ENCODE measurements around the gene LTBP1. TPM values are rescaled to one million over a fixed set of nuclear protein-coding genes. Genes with fewer than 3 reads are reported as not detected.
"Not testable (repeated sequence)": the region's sequence is repeated elsewhere in the genome, so short reads cannot be mapped to it uniquely, and the experiment has no call there.

LTBP1 gene
- total RNA-seq, 1 experiment from 2014 or later: 19.6 TPM

DNA sequence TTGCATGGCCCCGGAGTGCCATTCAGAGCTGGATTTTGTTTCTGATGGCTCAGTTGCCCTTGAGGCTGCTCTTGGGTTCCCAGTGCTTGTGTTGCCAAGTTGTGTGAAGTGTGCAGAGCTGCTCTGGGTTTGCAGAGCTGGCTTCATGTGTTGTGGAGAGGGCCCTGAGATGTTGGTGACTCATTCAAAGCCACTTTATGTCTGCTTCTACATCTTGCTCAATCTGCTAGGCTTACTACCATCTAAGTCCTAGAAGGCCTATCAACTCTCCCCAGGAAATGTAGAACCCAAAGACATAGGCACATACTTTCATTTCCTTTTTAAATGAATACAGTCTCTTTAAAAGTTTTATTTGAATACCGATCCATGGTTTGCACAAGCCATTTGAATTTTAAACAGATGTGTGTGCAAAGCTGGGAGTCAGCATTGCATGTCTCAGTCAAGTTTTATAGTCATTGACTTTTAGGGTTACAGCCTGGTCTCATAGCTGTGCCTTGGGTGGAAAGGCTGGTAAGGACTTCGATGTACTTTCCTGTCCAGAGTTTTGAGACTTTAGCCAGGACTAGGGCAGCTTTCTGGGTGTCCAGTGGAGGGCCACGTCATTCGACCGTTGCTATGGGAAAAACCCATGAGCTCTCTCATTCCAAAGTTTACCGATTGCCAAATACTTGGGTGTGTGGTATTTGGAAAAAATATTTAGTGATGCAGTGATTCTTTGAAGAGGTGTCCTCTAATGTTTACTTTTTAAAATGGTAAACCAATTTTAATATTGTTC, 105.0 kb downstream of the LTBP1 start:
- H3K36me3 ChIP-seq (replicated peaks; ENCODE audit: control insufficient read depth, insufficient read depth, low read length): no peaks in the 10 kb centered on the region
- no peak for DNase-seq
- H3K27me3 ChIP-seq (ENCODE audit: control insufficient read depth, insufficient read depth, low read length): no peaks in the 10 kb centered on the region
- no peak overlapping the region for H3K4me3 ChIP-seq (ENCODE audit: insufficient read depth, low read depth, low read length)

DNA sequence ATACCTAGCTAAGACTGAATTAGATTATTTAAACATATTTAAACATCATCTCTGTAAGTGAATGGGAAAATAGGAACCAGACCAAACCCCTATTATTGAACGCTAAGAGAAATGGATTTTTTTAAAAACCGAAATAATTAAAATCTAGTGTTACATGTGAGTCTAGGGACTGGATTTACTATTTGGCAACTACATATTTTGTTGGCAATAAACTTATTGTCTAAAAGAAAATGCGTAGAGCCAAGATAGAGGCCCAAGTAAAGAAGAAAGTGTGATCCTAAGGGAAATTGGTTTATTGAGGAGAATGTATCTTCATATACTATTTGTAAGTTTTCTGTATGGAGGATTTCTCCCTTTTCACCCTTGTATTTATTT, 105.6 kb downstream of the LTBP1 start:
- H3K4me3 ChIP-seq (ENCODE audit: insufficient read depth, low read depth, low read length): no peak overlapping the region
- H3K27me3 ChIP-seq (ENCODE audit: control insufficient read depth, insufficient read depth, low read length): no peaks in the 10 kb centered on the region
- DNase-seq: no peak
- H3K36me3 ChIP-seq (replicated peaks; ENCODE audit: control insufficient read depth, insufficient read depth, low read length): no peaks in the 10 kb centered on the region

DNA sequence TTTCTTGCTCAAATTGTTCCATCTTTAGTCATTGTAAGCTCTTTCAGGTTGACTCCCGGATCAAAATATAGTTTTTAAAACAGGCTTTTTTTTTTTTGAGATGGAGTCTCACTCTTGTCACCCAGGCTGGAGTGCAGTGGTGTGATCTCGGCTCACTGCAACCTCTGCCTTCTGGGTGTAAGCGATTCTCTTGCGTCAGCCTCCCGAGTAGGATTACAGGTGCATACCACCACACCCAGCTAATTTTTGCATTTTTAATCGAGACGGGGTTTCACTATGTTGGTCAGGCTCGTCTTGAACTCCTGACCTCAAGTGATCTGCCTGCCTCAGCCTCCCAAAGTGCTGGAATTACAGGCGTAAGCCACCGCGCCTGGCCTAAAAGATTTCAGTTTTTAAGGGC, 106.0 kb downstream of the LTBP1 start:
- not testable (repeated sequence) for H3K27me3 ChIP-seq (ENCODE audit: control insufficient read depth, insufficient read depth, low read length); DNase-seq; H3K36me3 ChIP-seq (replicated peaks; ENCODE audit: control insufficient read depth, insufficient read depth, low read length); H3K4me3 ChIP-seq (ENCODE audit: insufficient read depth, low read depth, low read length)

DNA sequence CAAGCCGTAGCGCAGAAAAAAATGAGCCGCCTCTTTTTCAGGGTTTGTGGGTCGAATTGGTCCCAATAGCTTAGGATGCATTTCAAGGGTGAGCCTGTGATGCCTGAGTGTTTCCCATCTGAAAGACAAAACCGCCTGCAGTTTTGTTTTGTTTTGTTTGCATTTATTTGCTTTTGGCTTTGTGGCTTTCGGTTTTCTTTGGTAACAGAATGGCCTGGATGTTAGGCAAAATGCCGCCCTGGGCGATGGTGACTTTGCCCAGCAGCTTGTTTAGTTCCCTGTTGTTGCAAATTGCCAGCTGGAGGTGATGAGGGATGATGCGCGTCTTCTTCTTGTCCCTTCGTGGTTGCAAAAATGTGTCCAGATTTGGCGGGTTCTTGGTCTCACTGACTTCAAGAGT, 109.4 kb downstream of the LTBP1 start:
- no peaks in the 10 kb centered on the region for H3K36me3 ChIP-seq (replicated peaks; ENCODE audit: control insufficient read depth, insufficient read depth, low read length)
- no peaks in the 10 kb centered on the region for H3K27me3 ChIP-seq (ENCODE audit: control insufficient read depth, insufficient read depth, low read length)
- DNase-seq: no peak
- H3K4me3 ChIP-seq (ENCODE audit: insufficient read depth, low read depth, low read length): no peak overlapping the region

DNA sequence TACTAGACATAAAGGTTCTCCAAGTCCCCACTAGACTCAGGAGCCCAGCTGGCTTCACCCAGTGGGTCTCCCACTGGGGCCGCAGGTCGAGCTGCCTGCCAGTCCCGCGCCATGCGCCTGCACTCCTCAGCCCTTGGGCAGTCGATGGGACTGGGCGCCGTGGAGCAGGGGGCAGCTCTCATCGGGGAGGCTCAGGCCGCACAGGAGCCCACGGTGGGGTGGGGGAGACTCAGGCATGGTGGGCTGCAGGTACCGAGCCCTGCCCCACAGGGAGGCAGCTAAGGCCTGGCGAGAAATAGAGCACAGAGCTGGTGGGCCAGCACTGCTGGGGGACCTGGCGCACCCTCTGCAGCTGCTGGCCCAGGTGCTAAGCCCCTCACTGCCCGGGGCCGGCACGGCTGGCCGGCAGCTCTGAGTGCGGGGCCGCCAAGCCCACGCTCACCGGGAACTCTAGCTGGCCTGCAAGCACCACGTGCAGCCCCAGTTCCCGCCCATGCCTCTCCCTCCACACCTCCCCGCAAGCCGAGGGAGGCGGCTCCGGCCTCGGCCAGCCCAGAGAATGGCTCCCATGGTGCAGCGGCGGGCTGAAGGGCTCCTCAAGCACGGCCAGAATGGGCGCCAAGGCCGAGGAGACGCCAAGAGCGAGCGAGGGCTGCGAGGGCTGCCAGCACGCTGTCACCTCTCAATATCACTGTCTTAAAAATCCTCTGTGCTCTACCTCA, 110.7 kb downstream of the LTBP1 start:
- H3K27me3 ChIP-seq (ENCODE audit: control insufficient read depth, insufficient read depth, low read length); H3K36me3 ChIP-seq (replicated peaks; ENCODE audit: control insufficient read depth, insufficient read depth, low read length); H3K4me3 ChIP-seq (ENCODE audit: insufficient read depth, low read depth, low read length); DNase-seq: not testable (repeated sequence)

DNA sequence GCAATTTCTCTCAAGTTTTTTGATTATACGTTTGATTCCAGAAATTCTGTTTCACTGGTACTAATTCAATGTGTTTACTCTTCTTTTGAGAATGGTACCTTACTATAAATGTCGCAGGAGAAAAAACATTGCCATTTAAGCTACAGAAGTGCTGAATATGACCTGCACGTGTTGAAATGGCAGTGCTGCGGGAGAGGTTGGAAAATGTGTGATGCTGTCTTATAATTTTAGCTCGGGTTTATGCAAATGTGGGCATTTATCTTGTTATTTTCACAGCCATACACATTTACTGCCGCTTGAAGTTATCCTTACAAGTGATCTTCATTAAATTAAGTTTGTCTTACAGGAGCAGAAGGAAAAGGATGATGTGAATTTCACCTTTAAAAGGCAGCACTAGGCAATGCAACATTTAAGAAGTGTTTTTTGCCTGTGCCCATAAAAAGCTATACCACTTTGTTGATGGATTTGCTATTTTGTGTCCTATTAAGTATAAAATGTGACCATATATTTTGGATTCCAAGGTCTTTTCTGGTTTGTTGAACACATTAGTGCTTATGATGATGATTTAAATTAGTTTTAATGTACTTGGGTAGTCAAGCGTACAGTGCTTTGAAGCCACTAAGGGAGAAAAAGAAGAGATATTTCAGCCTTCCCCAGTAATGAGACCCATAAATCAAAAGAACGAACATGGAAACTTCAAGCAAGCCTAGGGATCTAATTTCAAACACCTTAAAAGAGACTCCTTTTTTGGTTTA, 112.1 kb downstream of the LTBP1 start:
- no peak for DNase-seq
- no peaks in the 10 kb centered on the region for H3K27me3 ChIP-seq (ENCODE audit: control insufficient read depth, insufficient read depth, low read length)
- H3K36me3 ChIP-seq (replicated peaks; ENCODE audit: control insufficient read depth, insufficient read depth, low read length): no peaks in the 10 kb centered on the region
- no peak overlapping the region for H3K4me3 ChIP-seq (ENCODE audit: insufficient read depth, low read depth, low read length)

DNA sequence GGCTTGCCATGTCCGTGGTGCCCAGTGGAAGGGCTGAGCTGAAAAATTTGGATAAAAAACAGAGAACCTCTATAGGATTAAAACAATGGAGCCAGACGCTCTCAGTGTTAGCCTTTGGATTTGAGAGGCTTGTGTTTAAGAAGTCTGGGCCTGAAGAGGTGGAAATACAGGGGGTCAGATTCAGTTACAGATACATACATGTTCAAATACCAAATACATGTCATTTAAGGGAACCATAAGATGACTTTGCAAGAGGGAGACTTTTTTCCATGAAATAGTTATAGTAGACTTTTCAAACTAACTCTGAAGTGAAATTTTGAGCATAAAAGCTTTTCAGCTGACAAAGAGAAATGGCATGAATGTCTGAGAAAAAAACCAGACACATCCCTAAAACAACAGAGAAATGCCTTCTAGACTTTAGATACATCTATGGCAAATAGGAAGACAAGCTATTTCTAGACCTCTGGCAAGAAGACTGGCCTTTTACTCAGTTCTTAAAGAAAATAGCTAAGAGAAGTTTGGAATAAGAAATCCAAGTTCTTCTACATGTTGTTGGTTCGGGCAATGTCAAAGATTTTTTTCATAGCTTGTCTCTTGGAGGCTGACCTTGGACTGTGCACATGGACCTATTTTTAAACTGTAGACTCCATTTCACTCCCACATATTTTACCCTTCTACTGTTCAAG, 112.9 kb downstream of the LTBP1 start:
- Histone ChIP-seq H3K36me3 (replicated peaks; ENCODE audit: control insufficient read depth, insufficient read depth, low read length) (no peaks in the 10 kb centered on the region), H3K27me3 (ENCODE audit: control insufficient read depth, insufficient read depth, low read length) (no peaks in the 10 kb centered on the region), H3K4me3 (ENCODE audit: insufficient read depth, low read depth, low read length) (no peak overlapping the region)
- DNase-seq: no peak

DNA sequence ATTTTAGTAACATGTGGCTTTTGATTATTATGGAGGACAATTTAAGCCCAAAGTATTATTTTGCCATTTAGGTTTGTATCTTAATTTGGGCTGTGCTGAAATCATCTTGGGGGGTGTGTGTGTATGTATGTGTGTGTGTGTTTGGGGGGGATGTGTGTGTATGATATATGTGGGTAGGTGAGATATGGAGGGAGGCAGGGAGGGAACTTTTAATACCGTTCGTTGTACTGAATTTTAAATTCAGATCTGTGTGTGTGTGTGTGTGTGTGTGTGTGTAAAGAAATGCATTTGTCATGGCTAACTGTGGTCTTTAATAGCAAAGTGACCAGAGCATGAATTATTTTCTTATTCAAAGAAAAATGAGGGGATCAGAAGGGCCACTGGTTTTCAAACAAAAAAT, 113.7 kb downstream of the LTBP1 start:
- no peak overlapping the region for H3K4me3 ChIP-seq (ENCODE audit: insufficient read depth, low read depth, low read length)
- no peak for DNase-seq
- no peaks in the 10 kb centered on the region for H3K36me3 ChIP-seq (replicated peaks; ENCODE audit: control insufficient read depth, insufficient read depth, low read length)

DNA sequence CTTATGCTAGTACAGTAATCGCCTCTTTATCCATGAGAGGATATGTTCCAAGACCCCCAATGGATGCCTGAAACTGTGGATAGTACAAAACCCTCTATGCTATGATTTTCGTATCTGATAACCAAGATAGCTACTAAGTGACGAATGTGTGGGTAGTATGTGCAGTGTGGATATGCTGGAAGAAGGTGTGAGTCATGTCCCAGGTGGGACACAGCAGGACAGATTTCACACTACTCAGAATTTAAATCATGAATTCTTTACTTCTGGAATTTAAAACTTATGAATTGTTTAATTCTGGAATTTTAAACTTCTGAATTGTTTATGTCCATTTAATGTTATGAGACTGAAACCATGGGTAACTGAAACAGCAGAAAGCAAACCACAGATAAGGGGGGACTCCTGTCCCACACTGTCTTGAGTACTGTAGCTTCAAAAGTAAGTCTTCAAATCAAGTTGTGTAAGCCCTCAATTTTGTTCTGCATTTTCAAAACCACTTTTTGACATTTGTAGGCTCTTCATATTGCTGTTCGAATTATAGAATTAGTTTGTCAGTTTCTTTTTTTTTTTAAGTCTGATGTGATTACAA, 116.0 kb downstream of the LTBP1 start:
- H3K36me3 ChIP-seq (replicated peaks; ENCODE audit: control insufficient read depth, insufficient read depth, low read length): no peaks in the 10 kb centered on the region

More for the DNA sequence above, 113.7 kb downstream of the LTBP1 start:
- H3K27me3 ChIP-seq (ENCODE audit: control insufficient read depth, insufficient read depth, low read length): no peaks in the 10 kb centered on the region

DNA sequence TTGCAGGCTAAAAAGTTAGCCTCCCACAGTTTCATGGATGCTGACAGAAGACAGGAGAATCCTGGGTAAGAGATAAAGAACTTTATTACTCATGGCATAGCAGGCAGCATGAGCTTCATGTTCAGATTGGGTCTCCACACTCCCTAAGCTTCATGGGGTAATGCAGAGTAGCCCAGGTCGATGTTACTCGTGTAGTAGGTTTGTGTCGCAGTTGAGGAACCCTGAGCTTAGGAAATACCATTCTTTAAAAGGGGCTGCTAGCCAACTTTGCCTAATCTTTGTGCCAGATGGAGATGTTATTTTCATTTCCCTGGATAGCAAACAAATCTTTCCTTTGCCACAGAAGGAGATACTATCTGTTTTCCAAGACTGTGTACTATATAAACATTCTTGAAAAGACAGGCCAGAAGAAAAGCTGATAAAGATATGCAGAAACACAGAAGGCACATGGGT, 117.6 kb downstream of the LTBP1 start:
- no peak for DNase-seq
- H3K27me3 ChIP-seq (ENCODE audit: control insufficient read depth, insufficient read depth, low read length): no peaks in the 10 kb centered on the region
- no peaks in the 10 kb centered on the region for H3K36me3 ChIP-seq (replicated peaks; ENCODE audit: control insufficient read depth, insufficient read depth, low read length)
- H3K4me3 ChIP-seq (ENCODE audit: insufficient read depth, low read depth, low read length): no peak overlapping the region

More for the DNA sequence above, 116.0 kb downstream of the LTBP1 start:
- no peak overlapping the region for H3K4me3 ChIP-seq (ENCODE audit: insufficient read depth, low read depth, low read length)
- no peaks in the 10 kb centered on the region for H3K27me3 ChIP-seq (ENCODE audit: control insufficient read depth, insufficient read depth, low read length)
- DNase-seq: no peak

DNA sequence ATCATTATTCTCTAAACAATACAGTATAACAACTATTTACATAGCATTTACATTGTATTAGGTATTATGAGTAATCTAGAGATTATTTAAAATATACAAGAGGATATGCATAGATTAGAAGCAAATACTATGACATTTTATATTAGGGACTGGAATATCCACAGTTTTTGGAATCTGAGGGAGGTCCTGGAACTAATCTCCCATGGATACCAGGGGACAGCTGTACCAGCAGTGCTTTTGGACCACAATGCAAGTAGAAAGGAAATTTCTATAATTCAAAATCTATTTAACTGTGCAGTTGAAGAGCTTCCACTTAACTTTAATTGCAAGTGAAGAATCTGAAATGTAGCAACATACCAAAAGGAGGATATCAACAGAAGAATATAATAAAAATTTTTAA, 120.8 kb downstream of the LTBP1 start:
- Histone ChIP-seq H3K4me3 (ENCODE audit: insufficient read depth, low read depth, low read length) (no peak overlapping the region), H3K36me3 (replicated peaks; ENCODE audit: control insufficient read depth, insufficient read depth, low read length) (no peaks in the 10 kb centered on the region)
- no peak for DNase-seq

DNA sequence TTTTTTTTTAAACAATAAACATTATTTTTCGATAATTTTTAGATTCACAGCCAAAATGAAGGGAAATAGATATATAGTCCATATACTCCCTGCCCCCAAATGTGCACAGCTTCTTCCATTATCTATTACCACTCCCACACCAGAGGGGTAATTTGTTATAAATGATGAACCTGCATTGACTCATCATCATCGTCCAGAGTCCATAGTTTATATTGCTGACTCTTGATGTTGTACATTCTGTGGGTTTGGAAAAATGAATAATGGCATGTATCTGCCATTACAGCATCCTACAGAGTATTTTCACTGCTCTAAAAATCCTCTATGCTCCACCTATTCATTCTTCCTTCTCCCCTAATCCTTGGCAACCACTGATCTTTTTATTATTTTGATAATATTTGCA, 121.5 kb downstream of the LTBP1 start:
- Histone ChIP-seq H3K4me3 (ENCODE audit: insufficient read depth, low read depth, low read length) (no peak overlapping the region), H3K36me3 (replicated peaks; ENCODE audit: control insufficient read depth, insufficient read depth, low read length) (no peaks in the 10 kb centered on the region), H3K27me3 (ENCODE audit: control insufficient read depth, insufficient read depth, low read length) (no peaks in the 10 kb centered on the region)
- DNase-seq: no peak

More for the DNA sequence above, 120.8 kb downstream of the LTBP1 start:
- H3K27me3 ChIP-seq (ENCODE audit: control insufficient read depth, insufficient read depth, low read length): no peaks in the 10 kb centered on the region

DNA sequence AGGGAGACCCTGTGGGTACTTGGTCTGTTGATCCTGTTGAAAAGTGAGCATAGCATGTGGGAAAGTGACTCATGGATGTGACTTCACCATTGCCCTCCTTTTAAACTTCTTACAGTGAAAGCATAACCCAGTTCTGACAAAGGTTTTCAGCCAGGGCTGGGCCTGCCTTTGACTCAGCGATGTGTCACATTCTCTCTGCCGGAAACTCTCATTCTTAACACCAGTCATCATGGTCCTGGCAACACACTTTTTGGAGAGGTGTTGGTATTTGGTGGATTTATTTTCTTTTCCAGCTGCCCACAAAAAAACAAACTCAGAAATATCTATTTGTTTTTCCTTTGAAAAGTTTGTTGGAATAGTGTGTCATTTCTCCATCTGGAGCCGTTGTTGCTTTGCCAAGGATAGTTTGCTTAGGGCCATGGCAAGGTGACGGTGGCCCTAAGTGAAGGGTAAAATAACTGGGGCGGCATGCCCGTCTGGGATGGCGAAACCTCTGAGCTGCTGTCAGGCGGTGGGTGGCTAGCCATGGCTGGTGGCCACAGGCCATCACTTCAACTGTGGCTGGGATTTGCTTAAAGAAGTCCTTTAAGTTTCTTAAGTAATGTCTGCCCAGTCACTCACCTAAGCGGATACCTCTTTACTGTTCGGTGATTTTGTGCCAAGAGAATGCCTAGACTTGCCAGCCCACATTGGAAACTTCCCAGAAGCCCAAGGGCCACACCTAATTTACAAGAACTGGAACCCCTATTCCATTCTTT, 123.3 kb downstream of the LTBP1 start:
- Histone ChIP-seq H3K27me3 (ENCODE audit: control insufficient read depth, insufficient read depth, low read length) (no peaks in the 10 kb centered on the region), H3K4me3 (ENCODE audit: insufficient read depth, low read depth, low read length) (no peak overlapping the region), H3K36me3 (replicated peaks; ENCODE audit: control insufficient read depth, insufficient read depth, low read length) (no peaks in the 10 kb centered on the region)
- no peak for DNase-seq
